ENCODE measurements around the gene CSK.
A peak's percentile ranks its signal among the peaks of the same experiment; 100 is the strongest.
"Not testable (repeated sequence)": the region's sequence is repeated elsewhere in the genome, so short reads cannot be mapped to it uniquely, and the experiment has no call there.

Gene CSK

DNA sequence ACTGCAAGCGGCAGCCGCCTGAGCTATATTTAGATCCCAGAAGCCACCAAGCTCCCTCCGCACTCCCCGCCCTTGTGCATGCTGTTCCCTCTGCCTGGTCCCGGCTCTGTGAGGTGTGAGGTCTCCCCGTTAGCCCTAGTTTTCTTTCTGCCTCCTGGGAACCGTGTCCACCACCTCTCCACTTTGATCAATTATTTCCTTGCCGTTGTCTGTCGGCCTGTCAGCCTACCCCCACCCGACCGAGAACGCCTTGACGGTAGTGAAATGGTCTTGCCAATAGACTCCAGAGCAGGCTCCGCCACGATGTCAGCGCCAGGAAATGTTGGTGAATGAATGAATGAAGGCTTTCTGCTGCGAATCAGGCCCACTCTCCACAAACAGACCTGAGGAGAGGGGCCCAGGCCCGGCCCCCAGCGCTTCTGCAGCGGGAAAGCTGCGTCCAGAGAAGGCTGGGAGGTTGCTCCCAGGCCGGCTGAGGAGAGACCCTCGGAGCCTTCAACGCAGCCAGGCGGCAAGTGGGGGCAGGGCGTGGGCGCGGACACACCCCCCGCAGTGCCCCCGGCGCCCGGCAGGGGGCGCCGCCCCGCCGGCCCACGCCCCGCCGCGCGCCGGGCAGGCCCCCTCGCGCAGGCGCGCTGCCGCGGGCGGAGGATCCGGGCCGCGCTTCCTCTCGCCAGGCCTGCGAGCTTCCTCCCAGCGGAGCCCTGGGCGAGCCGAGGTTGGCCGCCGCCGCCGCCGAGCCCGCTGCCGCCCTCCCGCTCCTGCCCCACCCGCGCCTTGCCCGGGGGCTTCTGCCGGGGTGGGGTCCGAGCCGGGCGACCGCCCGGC, at the start of gene CSK:
Gene CSK, plus strand, starts transcription at position 650 of the 828 bp plus-strand sequence. CDS start 16,218 bp downstream, outside the sequence.
- peak; percentile 67 for DNase-seq (ENCODE audit: extremely low spot score, insufficient read length, low read depth)
- FAIRE-seq, result no peak

DNA sequence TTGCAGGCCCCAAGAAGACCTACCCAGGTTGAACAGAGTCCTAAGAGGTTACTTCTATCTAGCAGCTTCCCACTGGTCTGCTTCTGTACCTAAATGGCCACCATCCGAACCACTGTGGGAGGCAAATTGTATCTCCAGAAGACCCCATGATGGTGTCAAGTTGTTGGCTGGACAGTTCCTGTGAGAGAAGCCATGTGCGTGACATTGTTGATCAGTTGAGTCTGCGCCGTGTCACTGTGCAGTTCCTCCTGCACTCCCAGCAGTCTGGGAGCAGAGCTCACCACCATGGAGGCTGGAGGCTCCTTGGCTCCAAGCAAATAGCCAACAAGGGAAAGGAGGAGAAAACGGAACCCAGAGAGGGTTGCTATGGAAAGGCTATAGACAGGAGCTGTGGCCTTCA, 49.0 kb upstream of the CSK start:
- DNase-seq (ENCODE audit: extremely low spot score, insufficient read length, low read depth) (no peak), FAIRE-seq (no peak)

DNA sequence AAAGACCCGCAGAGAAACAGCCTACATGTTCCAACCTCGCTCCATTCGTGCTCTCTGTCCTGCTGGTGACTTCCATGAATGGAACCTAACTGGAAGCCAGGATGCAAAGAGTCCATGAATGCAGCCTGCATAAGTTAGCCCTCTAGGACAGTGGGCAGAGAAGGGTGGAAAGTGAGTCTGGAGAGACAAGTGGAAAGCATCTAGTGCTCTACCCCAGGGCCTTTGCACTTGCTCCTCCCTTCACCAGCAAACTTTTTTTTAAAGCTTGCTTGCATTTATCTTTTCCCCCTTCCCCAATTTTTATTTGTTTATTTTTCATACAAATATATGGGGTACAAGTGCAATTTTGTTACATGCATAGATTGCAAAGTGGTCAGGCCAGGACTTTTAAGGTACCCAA, 48.6 kb upstream of the CSK start:
- no peak for FAIRE-seq
- DNase-seq (ENCODE audit: extremely low spot score, insufficient read length, low read depth), result no peak

GRCh38 chr15:74735305-74735704, 46.6 kb upstream of the CSK start:
- FAIRE-seq (no peak), DNase-seq (ENCODE audit: extremely low spot score, insufficient read length, low read depth) (no peak)

DNA sequence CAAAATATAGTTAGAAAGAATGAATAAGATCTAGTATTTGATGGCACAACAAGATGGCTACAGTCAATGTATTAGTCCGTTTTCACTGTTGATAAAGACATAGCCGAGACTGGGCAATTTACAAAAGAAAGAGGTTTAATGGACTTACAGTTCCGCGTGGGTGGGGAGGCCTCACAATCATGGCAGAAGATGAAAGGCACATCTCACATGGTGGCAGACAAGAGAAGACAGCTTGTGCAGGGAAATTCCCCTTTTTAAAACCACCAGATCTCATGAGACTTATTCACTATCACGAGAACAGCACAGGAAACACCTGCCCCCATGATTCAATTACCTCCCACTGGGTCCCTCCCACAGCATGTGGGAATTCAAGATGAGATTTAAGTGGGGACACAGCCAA, 43.6 kb upstream of the CSK start:
- FAIRE-seq; DNase-seq (ENCODE audit: extremely low spot score, insufficient read length, low read depth): not testable (repeated sequence)

DNA sequence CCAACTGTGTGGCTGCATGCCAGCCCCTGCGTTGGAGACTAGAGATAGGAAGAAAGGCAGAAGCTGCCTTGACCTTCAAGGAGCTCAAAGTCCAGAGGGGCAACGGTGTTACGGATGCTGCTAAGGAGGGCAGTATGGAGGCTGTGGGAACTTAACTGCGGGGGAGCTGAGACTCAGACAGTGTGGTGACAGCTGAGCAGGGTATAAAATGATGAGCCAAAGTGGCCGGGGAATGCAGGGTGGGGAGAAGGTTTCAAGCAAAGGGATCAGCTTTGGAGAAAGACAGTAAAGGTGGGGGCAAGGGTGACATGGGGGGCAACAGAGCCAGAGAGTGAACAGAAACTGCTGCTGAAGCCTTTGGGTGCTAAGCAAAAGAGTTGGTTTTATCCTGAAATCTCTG, 39.5 kb upstream of the CSK start:
- FAIRE-seq (no peak), DNase-seq (ENCODE audit: extremely low spot score, insufficient read length, low read depth) (no peak)

- DNase-seq (ENCODE audit: extremely low spot score, insufficient read length, low read depth) (no peak), FAIRE-seq (no peak)
Measured at GRCh38 chr15:74746389-74746788, 35.5 kb upstream of the CSK start.

- DNase-seq (ENCODE audit: extremely low spot score, insufficient read length, low read depth) (no peak), FAIRE-seq (no peak)
Measured at GRCh38 chr15:74748322-74748946, 33.4 kb upstream of the CSK start, which contains the start of gene CYP1A2. Gene CYP1A2 (plus strand): TSS chr15:74748845. CDS start chr15:74749739, 894 bp downstream.

GRCh38 chr15:74749832-74750231, 32.0 kb upstream of the CSK start:
- no peak for FAIRE-seq
- no peak for DNase-seq (ENCODE audit: extremely low spot score, insufficient read length, low read depth)

DNA sequence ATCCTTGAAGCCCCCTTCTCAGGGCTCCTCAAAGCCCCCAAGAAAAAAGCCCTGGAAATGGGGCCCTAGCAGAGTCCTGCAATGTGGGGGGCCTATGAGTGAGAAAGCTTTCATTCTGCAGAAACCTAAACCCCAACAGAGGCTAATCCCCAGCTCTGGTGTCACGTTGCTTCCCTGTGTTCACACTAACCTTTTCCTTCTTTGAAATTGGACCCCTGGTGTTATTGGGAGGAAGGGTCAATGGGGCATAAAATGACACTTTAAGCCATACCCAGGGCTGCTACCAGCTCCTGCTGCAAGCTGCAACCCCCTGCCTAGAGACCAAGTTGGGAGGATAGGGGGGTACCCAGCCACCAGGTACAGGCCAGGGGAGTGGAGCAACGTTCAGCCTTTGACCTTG, 31.1 kb upstream of the CSK start:
- DNase-seq (ENCODE audit: extremely low spot score, insufficient read length, low read depth) (no peak), FAIRE-seq (no peak)

- no peak for FAIRE-seq
- DNase-seq (ENCODE audit: extremely low spot score, insufficient read length, low read depth), result no peak
Measured at GRCh38 chr15:74752011-74752410, 29.9 kb upstream of the CSK start.

- no peak for DNase-seq (ENCODE audit: extremely low spot score, insufficient read length, low read depth)
Measured at GRCh38 chr15:74752531-74752930, 29.3 kb upstream of the CSK start.

DNA sequence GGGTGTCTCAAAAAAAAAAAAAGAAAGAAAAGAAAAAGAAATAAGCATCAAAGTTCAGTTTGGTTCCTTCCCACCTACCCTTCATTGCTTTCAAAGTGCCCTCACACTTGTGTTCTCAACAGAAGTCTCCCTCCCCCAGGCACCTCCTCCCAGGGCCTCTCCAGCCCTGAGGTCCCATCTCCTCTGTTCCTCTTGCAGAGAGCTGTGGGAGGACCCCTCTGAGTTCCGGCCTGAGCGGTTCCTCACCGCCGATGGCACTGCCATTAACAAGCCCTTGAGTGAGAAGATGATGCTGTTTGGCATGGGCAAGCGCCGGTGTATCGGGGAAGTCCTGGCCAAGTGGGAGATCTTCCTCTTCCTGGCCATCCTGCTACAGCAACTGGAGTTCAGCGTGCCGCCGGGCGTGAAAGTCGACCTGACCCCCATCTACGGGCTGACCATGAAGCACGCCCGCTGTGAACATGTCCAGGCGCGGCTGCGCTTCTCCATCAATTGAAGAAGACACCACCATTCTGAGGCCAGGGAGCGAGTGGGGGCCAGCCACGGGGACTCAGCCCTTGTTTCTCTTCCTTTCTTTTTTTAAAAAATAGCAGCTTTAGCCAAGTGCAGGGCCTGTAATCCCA, 27.2 kb upstream of the CSK start:
- FAIRE-seq (no peak), DNase-seq (ENCODE audit: extremely low spot score, insufficient read length, low read depth) (no peak)

More at GRCh38 chr15:74752531-74752930, 29.3 kb upstream of the CSK start:
- FAIRE-seq, result no peak

GRCh38 chr15:74758736-74759135, 23.1 kb upstream of the CSK start:
- FAIRE-seq, result no peak
- DNase-seq (ENCODE audit: extremely low spot score, insufficient read length, low read depth), result no peak

DNA sequence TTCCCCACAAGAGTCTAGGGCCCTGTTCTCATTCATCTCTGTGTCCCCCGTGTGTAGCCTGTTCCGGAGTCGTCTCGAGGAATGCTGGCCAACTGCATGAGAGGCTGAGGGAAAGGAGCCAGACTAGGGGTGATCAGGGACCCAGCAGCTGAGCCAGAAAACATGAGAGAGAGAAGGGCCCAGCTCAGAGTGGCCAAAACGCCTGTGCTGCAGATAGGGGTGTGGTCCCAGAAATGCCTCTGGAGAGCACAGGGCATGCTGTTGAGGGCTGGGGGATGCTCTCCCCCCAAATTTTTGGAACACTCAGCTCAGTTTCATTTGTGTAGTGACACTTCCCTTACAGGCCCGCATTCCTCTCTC, 19.1 kb upstream of the CSK start:
- no peak for DNase-seq (ENCODE audit: extremely low spot score, insufficient read length, low read depth)
- FAIRE-seq, result no peak

- DNase-seq (ENCODE audit: extremely low spot score, insufficient read length, low read depth), result no peak
Measured at GRCh38 chr15:74763416-74763815, 18.5 kb upstream of the CSK start.

DNA sequence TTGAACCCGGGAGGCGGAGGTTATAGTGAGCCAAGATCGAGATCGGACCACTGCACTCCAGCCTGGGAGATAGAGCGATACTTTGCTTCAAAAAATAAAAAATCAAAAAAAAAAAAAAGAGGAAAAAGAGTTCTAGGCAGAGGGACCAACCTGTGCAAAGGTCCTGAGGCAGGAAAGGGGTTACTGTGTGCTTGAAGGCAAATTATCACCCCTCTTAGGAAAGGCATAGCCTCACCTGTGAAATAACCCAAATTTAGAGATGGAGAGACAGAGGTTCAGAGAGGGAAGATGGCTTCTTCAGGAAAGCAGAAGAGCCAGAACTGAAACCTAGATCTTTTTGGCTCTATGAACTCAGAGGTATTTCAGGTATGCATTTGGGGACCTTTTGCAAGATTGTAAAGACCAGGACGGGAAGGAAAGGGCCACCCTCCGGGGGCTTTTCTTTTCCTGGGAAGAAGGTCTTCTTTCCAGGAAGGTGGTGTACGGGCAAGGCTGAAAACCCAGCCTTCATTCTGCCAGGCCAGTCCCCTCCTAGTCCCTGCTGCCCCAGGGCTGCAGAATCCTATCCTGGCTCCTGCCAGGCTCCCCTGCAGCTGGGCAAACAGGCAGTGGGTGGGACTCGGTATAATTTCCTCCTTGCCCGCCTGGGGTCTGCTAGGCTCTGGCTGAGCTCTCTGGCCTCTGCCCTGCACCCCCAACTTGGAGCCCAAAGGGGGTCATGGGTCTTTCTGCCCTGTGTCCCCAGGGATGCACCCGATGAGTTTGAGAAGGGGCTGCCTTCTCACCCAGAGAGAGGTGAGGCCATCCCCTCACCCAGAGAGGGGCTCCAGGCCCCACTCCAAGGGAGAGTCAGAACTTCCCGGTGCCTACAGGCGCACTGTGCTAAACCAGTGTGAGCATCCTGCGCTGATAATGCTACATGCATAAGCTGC, 14.4 kb upstream of the CSK start:
- no peak for DNase-seq (ENCODE audit: extremely low spot score, insufficient read length, low read depth)
- FAIRE-seq, result no peak

More at GRCh38 chr15:74763416-74763815, 18.5 kb upstream of the CSK start:
- FAIRE-seq, result no peak

DNA sequence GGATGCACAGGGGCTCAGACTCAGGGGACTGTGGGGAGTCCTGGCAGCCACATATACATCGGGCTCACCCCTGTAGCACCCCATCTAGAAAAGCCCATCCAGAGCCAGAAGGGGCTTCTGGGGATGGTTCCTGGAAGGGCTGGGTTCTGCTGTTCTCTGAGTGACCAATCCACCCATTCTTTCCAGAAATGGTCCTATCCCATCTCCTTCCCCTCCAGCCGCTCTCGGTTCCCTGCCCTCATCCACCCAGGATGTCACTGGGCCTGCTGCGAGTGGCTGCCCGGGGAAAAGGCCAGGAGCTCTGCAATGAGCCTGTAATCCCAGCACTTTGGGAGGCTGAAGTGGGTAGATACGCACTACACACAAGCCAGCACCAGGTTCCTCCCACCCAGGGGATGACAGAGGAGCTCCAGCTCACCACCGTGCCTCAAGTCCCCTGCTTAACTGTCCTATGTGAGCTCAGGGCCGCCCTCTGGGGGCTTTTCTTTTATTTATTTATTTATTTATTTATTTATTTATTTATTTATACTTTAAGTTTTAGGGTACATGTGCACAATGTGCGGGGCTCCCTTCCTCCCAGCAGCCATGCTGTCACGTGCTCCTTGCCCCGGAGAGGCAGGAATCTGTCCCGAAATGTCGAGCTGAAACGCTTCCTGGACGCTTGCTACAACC, 13.6 kb upstream of the CSK start:
- DNase-seq (ENCODE audit: extremely low spot score, insufficient read length, low read depth) (no peak), FAIRE-seq (no peak)

- FAIRE-seq (peak; percentile 81), DNase-seq (ENCODE audit: extremely low spot score, insufficient read length, low read depth) (no peak)
Measured at GRCh38 chr15:74768771-74769342, 13.0 kb upstream of the CSK start.

Measured in GM18507 (cell line).